WI38 (cell line): ENCODE data around the gene AP1S1.
"Not testable (repeated sequence)": the region's sequence is repeated elsewhere in the genome, so short reads cannot be mapped to it uniquely, and the experiment has no call there.

Experiments
- H3K4me3 ChIP-seq: 2 replicates; pipeline ENCODE4 v1.5.1; 2011; ENCODE audit warnings: low read depth, mild to moderate bottlenecking, control low read depth, low read length
- TF ChIP-seq, protein P1 (sequence below): IDR thresholded peaks from 2 replicates; pipeline ENCODE4 v1.5.1; 2012; ENCODE audit warnings: low read depth, mild to moderate bottlenecking, control low read depth, low read length

Gene AP1S1

GRCh38 chr7:101112233-101112632, 42.0 kb upstream of the AP1S1 start:
- no peak overlapping the region for H3K4me3 ChIP-seq
- TF ChIP-seq, protein P1, sequence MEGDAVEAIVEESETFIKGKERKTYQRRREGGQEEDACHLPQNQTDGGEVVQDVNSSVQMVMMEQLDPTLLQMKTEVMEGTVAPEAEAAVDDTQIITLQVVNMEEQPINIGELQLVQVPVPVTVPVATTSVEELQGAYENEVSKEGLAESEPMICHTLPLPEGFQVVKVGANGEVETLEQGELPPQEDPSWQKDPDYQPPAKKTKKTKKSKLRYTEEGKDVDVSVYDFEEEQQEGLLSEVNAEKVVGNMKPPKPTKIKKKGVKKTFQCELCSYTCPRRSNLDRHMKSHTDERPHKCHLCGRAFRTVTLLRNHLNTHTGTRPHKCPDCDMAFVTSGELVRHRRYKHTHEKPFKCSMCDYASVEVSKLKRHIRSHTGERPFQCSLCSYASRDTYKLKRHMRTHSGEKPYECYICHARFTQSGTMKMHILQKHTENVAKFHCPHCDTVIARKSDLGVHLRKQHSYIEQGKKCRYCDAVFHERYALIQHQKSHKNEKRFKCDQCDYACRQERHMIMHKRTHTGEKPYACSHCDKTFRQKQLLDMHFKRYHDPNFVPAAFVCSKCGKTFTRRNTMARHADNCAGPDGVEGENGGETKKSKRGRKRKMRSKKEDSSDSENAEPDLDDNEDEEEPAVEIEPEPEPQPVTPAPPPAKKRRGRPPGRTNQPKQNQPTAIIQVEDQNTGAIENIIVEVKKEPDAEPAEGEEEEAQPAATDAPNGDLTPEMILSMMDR: no peak

GRCh38 chr7:101113140-101113539, 41.1 kb upstream of the AP1S1 start:
- not testable (repeated sequence) for H3K4me3 ChIP-seq

DNA sequence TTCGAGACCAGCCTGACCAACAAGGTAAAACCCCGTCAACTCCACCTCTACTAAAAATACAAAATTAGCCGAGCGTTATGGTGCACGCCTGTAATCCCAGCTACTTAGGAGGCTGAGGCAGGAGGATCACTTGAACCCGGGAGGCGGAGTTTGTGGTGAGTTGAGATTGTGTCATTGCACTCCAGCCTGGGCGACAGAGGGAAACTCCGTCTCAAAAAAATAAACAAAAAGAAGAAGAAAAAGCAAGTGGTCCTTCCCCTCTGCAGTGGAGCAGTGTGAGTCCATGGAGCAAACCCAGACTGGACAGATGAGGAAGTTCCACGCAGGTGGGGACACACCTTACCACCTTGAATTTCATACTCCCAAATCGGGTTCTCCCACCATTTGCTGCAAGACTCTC, 40.4 kb upstream of the AP1S1 start:
- no peak overlapping the region for H3K4me3 ChIP-seq
- TF ChIP-seq, protein P1: no peak

- no peak overlapping the region for H3K4me3 ChIP-seq
- TF ChIP-seq, protein P1: no peak
Measured at GRCh38 chr7:101114492-101114891, 39.8 kb upstream of the AP1S1 start.

- TF ChIP-seq, protein P1: no peak
- H3K4me3 ChIP-seq: no peak overlapping the region
Measured at GRCh38 chr7:101115215-101115614, 39.1 kb upstream of the AP1S1 start.

GRCh38 chr7:101116898-101117297, 37.4 kb upstream of the AP1S1 start:
- TF ChIP-seq, protein P1: no peak
- H3K4me3 ChIP-seq: no peak overlapping the region

- TF ChIP-seq, protein P1: no peak
- H3K4me3 ChIP-seq: no peak overlapping the region
Measured at GRCh38 chr7:101118856-101119255, 35.4 kb upstream of the AP1S1 start.

DNA sequence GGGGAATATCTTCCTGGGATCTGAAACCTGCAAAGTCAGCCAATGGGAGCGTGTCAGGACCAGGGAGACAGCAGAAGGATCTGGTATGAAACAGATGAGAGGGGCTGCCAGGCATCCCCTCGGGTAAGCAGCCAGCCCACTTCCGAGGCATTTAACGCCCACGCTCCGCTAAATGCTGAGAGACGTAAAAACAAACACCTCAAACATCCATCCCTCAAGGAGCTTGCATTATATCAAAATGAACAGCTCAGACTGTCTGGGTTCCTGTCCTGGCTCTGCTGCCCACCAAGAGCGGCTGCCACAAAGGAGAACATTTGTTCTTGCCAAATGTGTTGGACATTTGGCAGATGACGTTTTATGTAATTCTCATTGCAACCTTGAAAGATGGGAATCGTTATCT, 34.4 kb upstream of the AP1S1 start:
- H3K4me3 ChIP-seq: no peak overlapping the region
- TF ChIP-seq, protein P1: no peak
